Fibroblast of gingiva (primary cell): ENCODE data around the gene CEBPG.

Source experiments
- DNase-seq: peaks from one replicate; pipeline ENCODE4 v3.0.0-alpha.2; 2011; ENCODE audit warnings: low read depth

Gene CEBPG

DNA sequence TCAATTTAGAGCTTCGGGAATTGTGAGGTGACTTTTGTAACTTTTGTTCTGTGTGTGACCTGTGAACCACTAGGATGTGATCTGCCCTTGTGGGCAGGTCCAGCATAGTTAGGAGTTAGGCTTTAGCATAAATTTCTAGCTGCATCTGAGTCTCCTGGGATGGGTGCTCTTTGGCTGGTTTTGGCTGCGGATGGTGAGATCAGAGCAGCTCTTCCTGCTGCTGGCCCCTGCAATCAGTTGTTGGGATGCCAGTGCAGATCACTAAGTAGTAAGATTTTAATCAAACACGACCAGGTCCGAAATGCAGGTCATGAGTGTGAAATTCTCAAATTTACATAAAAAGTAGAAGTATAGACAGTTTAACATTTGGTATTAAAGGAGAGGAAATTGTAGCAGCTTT lies 8.5 kb downstream of the CEBPG start:
- no peak for DNase-seq

GRCh38 chr19:33382982-33383381 lies 9.5 kb downstream of the CEBPG start:
- no peak for DNase-seq

DNA sequence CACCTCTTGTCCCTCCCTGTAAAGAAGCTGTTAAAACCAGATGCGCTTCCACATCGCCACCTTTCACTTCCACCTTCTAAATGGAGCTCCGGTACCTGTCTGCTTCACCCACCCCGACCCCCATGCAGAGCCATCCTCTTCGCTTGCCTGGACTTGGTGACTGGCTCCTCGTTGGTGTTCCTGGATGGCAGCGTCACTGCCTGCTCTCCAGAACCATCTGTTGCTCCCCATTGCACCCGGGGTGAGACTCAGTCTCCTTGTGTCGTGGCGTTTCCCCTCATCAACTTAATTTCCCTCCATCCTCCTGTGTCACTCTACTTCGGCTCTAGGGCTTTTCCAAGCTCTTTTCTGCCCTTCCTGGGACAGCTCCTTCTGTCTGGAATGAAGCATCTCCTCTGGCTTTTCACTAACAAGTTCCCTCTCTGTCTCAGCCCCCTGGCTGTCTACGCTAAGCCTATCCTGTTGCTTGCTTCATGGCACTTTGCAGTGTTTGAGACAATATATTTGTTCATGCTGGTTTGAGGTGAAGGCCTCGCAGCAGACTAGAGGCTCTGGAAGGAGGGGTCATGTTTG lies 10.3 kb downstream of the CEBPG start:
- DNase-seq, result no peak

DNA sequence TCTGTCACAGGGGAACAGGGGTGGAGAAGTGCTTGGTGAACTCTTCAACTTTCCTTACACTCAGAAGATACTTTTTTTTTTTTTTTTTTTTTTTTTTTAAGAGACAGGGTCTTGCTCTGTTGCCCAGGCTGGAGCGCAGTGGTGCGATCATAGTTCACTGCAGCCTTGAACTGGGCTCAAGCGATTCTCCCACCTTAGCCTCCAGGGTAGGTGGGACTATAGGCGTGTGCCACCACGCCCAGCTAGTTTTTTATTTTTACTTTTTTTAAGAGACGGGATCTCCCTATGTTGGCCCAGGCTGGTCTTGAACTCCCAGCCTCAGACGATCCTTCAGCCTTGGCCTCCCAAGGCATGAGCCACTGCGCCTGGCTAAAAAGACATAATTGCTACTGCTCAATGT lies 11.5 kb downstream of the CEBPG start:
- no peak for DNase-seq

DNA sequence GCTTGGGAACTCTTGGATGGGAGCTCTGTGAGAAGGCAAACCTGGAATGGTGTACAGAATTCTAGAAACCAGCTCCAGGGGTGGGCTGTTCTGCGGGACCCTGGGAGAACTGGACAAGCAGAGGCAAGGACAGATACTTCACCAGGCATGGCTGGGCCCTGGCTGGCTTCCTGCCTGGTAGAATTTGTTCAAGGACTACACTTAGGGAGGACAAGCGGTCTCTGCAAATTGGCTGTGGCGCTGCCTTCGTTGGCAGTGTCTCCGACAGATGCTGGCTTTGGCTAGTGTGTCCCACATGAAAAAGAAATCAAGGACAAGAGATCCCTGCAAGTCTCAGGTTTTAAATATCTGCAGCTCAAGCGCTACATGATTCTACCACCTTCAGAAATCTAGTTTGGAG lies 12.4 kb downstream of the CEBPG start:
- DNase-seq, result no peak

- no peak for DNase-seq
These were observed 12.9 kb downstream of the CEBPG start for GRCh38 chr19:33386361-33386858.

DNA sequence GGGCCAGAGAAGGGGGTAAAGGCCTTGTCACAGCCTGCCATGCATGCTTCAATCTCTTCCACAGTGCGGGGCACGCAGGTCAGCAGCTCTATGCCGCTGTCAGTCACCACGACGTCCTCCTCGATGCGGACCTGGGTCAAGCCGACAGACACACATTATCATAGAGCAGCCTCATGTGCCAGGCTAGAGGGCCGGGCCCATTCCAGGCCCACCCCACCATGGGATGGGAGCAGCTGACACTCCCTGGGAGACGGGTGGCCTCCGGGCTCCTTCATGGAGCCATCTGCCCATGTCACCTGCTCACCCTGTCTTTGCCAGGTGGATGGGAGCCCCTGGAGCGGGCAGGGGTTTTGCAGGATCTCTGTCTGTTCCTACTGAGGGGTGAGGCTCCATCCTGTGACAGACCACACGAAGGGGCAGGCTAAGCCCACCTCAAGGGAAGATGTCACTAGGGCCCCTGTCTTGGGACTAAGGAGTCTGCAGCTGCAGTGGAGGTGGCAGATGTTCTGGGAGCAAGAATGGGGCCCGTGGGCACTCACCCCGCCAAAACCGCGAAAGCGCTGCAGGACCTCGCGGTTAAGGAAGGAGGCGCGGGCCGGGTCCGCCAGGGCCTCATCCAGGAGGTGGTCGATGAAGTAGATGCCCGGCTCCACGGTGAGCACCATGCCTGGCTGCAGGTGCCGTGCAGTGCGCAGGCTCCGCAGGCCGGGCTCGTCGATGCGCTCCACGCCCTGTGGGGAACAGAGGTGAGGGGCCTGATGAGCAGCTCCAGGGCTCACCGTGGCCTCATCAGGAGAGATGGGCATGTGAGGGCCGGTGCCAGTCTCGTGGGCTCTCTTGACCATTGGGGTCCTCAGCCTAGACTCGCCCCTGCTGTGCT lies 14.1 kb downstream of the CEBPG start:
- no peak for DNase-seq

GRCh38 chr19:33388231-33388724 lies 14.8 kb downstream of the CEBPG start:
- peak; percentile 66 for DNase-seq

DNA sequence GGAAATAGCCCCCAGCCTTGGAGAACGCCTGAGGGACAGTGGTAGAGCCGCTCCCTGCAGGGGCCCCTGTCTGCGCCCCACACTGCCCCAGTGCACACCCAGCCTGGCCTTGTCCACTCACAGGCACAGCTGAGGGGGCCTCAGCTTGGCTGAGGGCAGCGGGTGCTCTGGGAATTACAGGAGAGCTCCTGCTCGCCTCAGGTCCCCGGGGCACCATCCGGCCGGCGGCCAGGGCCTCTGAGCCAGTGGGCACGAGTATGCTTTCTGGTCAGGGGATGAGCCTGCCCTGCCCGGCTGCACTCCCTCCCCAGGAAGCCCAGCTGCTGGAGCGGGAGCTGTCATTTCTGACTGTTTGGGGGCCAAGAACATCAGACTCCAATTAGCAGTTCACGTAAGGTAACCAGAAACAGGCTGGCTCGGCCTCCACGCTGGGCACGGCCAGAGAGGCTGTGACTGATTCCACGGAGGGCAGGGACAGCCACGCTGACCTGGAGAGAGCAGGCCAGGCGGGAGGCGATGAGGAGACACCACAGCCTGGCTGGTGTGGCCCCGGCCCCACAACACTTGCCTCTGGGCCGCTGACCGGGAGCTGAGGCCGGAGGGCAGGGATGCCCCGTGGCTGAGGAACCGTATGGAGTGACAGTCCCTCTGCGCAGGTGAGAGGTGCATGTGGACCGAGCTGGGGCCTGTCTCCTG lies 15.4 kb downstream of the CEBPG start:
- DNase-seq, result peak; percentile 33

DNA sequence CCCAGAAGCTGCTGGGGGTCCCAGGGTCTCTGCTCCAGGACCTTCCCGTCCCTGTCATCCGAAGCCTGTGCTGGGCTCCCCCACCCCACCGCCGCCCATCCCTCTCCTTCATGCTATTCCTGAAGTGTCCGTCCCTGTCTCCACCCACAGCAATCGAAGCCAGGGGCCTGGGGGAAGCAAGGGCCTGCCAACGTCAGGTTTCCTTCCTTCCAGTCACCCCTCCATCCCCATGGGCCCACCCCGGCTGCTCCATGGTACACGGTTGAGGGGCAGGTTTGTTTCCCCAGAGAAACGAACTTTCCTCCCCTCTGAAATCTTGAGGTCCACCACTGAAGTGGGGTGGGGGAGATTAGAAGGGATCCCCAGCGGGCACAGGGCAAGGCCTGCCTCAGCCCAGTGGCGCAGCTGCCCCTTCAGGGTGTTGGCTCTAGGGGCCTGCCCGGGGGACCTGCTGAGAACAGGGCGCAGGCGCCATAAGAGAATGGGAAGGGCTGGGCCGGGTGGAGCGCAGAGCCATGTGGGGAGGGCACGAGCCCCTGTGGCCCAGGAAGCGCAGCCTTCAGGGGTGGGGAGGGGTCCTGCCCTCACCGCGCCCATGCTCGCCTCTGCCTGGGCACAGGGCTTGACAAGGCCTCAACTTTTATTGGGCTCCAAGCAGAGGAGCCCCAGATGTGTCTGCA lies 16.1 kb downstream of the CEBPG start:
- no peak for DNase-seq

GRCh38 chr19:33390101-33390907 lies 16.8 kb downstream of the CEBPG start:
- peak; percentile 75 for DNase-seq

DNA sequence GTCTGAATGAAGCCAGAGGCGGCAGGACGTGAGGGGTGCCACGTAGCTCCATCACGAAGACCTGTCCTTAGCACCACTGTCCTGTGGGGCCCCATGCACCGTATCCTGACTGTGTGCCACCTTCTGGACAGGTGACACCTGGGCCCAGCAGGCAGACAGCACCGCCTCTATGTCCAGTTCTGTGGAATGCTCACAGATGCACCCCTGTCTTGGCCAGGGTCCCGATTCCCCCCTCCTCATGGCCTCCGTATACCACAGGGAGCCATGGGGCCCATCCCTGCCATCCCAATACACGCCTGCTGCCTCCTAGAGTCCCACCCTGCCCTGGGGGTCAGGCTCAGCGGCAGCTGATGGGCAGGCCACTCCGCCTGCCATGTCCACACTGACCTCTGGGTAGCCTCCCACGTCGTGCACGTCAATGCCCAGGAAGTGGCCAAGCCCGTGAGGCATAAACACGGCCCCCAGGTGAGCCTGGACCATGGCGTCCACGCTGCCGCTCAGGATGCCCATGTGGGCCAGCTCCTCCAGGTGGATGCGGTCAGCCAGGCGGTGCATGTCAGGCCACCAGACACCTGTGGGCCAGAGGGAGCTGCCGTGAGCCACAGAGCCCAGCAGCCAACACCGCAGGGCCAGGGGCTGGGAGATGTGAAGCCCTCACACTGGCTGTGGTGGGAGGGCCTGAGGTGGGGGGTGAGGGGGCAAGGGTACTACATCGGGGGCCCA lies 17.6 kb downstream of the CEBPG start:
- DNase-seq, result no peak

DNA sequence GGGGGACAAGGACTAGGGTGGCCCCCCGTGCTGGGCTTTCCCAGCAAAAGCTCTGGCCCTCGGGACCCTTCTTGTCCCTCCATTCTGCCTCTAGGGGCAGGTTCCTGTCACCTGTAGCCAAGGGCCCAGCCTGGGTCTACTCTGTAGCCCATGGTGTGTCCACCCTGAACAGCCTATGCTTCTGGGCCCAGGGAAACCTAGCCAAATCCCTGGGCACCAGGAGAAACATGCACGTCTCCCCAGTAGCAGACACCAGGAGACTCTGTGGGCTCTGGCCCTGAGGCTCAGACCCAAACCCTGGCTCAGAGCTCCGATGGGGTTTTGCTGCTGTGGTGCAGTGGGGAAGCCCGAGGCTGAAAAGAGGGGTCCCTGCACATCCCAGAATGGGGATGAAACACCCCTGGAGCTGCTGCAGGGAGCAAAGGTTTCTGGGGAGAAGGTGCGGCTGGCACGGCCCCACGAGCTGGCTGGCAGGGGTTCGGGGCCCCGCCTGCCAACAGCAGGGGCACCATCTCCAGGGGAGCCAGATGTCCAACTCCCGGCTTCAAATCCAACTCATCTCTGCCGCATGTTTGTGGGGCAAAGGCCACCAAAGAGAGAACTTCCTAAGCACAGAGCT lies 18.2 kb downstream of the CEBPG start:
- no peak for DNase-seq

DNA sequence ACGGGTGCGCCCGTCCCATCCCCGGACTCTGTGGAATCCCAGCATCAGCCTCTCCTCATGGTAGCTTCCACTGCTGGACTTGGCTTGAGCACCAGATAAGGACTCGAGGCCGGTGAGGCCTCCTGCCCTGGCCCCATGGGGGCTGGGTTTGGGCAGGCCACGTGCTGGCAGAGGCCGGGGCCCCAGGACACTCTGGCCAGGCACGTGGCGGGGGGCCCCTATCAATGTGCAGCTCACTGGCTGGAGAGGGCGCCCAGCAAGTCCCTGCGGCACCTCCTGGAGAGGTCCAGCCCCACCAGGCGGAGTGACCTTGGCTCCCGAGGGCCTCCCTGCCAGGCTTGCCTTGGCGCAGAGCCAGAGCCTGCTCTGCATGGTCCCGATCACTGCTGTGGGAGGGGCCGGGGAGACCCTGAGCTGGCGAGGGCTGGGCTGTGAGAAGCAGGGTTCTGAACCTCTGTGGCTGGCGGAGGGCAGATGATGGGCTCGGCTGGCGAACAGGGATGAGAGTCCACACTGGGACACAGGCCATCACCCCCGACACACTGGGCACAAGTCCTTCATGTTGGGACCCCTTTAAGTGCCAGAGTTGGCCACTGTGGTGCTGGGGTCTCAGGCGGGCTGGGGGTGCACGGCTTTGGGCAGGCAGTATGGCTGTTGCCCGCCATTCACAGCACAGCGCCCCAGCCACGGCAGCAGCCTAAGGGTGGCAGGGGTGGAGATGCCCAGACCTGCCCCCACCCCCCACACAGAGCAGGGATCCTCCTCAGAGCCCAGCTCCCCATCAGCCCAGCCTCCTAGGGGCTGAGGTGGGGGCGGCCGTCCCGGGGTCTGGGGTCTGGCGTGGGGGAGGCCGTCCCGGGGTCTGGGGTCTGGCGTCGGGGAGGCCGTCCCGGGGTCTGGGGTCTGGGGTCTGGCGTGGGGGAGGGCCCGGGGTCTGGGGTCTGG lies 19.1 kb downstream of the CEBPG start:
- no peak for DNase-seq

DNA sequence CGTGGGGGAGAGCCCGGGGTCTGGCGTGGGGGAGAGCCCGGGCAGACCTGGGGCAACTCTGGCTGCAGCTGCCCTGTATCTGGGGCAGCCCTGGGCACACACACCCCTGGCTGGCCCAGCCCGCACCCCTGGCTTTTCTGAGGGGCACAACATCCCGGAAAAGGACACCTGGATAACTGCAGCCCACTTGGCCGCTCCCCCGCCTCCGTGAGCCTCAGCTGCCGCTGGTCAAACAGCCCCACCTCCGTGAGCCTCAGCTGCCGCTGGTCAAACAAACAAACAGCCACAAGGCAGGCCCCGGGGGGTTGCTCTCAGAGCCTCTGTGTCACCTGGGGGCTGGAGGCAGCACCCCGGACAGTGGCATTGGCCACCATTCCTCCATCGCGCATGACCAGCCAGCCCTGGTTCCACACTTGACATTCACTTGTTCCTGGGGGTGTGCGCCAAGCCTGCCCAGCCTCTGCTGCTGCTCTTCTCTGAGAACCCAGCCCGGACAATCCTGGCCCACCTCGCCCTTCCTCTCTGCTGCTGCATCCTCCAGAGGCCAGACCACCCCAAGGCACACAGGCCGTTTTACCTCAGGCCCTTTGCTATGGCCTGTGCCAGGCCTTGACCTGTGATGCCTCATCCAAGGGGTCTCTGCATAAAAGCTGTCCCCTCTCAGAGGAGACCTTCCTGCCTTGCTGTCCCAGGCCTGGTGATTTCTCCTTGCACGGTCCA lies 19.9 kb downstream of the CEBPG start:
- no peak for DNase-seq

DNA sequence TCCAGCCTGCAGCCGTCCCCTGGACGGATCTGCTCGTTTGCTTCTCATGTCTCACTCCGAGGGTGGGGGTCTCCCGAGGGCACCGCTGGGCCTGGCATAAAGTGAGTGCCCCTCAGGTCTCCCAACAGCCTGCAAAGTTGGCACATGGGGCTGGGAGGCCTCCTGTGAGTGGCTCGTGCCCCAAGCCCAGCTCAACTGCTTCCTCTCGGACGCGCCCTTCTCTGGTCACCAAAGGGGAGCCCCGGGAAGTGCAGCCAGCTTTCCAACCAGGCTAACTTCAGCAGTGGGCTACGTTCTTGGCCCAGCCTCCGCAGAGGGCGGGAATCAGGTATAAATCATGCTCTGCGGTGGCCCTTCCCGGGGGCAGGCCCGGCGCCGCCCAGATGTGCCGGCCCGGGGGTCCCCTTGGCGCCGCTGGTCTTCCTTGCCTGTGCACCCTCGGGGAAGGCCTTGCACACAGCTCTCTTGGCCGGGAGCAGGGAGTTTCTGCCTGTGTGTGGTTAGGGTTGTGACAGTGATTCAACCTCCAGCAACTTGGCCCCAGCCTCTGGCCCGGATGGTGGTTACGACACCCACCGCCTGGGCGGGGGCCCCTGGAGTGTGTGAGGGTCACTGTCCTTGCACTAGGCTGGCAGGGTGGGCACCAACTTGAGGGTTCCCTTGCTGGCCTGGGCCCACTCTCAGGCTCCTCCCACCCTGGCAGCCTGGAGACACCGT lies 20.7 kb downstream of the CEBPG start:
- peak; percentile 86 for DNase-seq

GRCh38 chr19:33394723-33395560 lies 21.4 kb downstream of the CEBPG start:
- peak; percentile 54 for DNase-seq
